HG02943 (cell line): Measurements from ENCODE around the gene KIF14.

ENCODE experiments used
- ATAC-seq: cut with Tn5 transposase; IDR thresholded peaks from one replicate; pipeline ENCODE4 v1.9.1; 2021; ENCODE audit warnings: mild to moderate bottlenecking, low read depth, moderate library complexity; ENCODE audit not compliant: unreplicated experiment

Gene KIF14

GRCh38 chr1:200620273-200621131 lies at the start of gene KIF14:
Gene KIF14, minus strand, starts transcription at chr1:200620751. Its CDS starts 2,028 bp downstream, at chr1:200618723.
- peak; percentile 96 for ATAC-seq

GRCh38 chr1:200669314-200670241 lies 49.0 kb upstream of the KIF14 start, which contains the start of gene DDX59:
Gene DDX59, minus strand, starts transcription at chr1:200669907. Its CDS starts 3,167 bp downstream, at chr1:200666740.
- peak; percentile 78 for ATAC-seq

- no peak for ATAC-seq
Measured at GRCh38 chr1:200668514-200669313, 48.2 kb upstream of the KIF14 start.

- no peak for ATAC-seq
Measured at GRCh38 chr1:200666309-200666708, 45.8 kb upstream of the KIF14 start.

- no peak for ATAC-seq
Measured at GRCh38 chr1:200665861-200666260, 45.3 kb upstream of the KIF14 start.

- ATAC-seq = no peak
Measured at GRCh38 chr1:200660719-200661118, 40.2 kb upstream of the KIF14 start.

- no peak for ATAC-seq
Measured at GRCh38 chr1:200659269-200659668, 38.7 kb upstream of the KIF14 start.

- no peak for ATAC-seq
Measured at GRCh38 chr1:200658037-200658818, 37.7 kb upstream of the KIF14 start.

GRCh38 chr1:200654660-200655059 lies 34.1 kb upstream of the KIF14 start:
- peak; percentile 87 for ATAC-seq

GRCh38 chr1:200653022-200653462 lies 32.5 kb upstream of the KIF14 start:
- ATAC-seq = no peak

GRCh38 chr1:200652378-200652777 lies 31.8 kb upstream of the KIF14 start:
- ATAC-seq = no peak

- no peak for ATAC-seq
Measured at GRCh38 chr1:200646515-200646914, 26.0 kb upstream of the KIF14 start.

GRCh38 chr1:200644021-200644420 lies 23.5 kb upstream of the KIF14 start:
- no peak for ATAC-seq

GRCh38 chr1:200642481-200642880 lies 21.9 kb upstream of the KIF14 start:
- ATAC-seq = no peak

GRCh38 chr1:200640963-200641401 lies 20.4 kb upstream of the KIF14 start:
- no peak for ATAC-seq

GRCh38 chr1:200640373-200640962 lies 19.9 kb upstream of the KIF14 start:
- no peak for ATAC-seq

GRCh38 chr1:200638073-200638472 lies 17.5 kb upstream of the KIF14 start:
- ATAC-seq = no peak

GRCh38 chr1:200636681-200637080 lies 16.1 kb upstream of the KIF14 start:
- ATAC-seq = no peak
